ENCODE results near the gene IFI35. TPM values are rescaled to one million over a fixed set of nuclear protein-coding genes. Genes with fewer than 3 reads are reported as not detected.

Gene IFI35
- total and polyA plus RNA-seq, 9 of the 15 experiments (the other 6 are each of a cell fraction or from before 2014, with no cell fraction given): 4.4 to 13.1 (median 10.2) TPM

DNA sequence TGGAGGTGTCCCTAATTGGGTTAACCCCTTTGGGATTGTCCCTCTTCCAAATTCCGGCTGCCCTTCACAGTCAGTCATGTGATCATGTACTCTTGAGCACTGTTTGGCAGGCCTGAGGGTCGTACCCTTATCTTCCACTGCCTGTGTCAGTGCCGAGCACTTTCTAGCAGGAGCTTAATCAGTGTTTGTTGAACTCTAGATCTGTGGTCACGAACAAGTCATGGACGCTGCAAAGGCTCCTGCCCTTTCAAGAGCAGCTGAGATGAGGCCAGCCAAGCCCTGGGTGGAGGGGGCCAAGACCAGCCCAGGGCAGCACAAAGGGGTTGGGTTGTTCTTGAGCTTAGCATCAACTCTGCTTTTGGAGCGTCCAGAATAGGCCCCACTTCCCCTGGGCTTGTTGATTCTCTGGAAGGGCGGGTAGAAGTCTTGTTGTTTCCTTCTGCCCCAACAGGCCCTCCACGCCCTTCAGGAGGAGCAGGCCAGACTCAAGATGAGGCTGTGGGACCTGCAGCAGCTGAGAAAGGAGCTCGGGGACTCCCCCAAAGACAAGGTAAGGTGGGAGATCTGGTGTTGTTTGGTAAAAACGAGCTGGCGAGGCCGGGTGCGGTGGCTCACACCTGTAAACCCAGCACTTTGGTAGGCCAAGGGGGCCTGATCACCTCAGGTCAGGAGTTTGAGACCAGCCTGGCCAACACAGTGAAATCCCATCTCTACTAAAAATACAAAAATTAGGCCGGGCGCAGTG, 5.3 kb downstream of the IFI35 start (continued):
- TF ChIP-seq, protein P1, sequence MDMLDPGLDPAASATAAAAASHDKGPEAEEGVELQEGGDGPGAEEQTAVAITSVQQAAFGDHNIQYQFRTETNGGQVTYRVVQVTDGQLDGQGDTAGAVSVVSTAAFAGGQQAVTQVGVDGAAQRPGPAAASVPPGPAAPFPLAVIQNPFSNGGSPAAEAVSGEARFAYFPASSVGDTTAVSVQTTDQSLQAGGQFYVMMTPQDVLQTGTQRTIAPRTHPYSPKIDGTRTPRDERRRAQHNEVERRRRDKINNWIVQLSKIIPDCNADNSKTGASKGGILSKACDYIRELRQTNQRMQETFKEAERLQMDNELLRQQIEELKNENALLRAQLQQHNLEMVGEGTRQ (CRISPR knock-in tag; IDR thresholded peaks at IDR 0.05): peak; percentile 61
- TF ChIP-seq, protein P2, sequence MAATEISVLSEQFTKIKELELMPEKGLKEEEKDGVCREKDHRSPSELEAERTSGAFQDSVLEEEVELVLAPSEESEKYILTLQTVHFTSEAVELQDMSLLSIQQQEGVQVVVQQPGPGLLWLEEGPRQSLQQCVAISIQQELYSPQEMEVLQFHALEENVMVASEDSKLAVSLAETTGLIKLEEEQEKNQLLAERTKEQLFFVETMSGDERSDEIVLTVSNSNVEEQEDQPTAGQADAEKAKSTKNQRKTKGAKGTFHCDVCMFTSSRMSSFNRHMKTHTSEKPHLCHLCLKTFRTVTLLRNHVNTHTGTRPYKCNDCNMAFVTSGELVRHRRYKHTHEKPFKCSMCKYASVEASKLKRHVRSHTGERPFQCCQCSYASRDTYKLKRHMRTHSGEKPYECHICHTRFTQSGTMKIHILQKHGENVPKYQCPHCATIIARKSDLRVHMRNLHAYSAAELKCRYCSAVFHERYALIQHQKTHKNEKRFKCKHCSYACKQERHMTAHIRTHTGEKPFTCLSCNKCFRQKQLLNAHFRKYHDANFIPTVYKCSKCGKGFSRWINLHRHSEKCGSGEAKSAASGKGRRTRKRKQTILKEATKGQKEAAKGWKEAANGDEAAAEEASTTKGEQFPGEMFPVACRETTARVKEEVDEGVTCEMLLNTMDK (IDR thresholded peaks at IDR 0.05; ENCODE audit: borderline replicate concordance, insufficient read depth, low read depth, low read length, poor library complexity, severe bottlenecking): no peak
- peak; percentile 82 for TF ChIP-seq TOE1 (IDR thresholded peaks at IDR 0.05; ENCODE audit: borderline replicate concordance)
- TF ChIP-seq TOE1 (CRISPR knock-in tag; IDR thresholded peaks at IDR 0.05; ENCODE audit: borderline replicate concordance, low read depth): no peak
- 0 out of 2 replicates have a peak, but pooled peaks have one; percentile 3 for TF ChIP-seq BCOR (IDR thresholded peaks at IDR 0.05)

DNA sequence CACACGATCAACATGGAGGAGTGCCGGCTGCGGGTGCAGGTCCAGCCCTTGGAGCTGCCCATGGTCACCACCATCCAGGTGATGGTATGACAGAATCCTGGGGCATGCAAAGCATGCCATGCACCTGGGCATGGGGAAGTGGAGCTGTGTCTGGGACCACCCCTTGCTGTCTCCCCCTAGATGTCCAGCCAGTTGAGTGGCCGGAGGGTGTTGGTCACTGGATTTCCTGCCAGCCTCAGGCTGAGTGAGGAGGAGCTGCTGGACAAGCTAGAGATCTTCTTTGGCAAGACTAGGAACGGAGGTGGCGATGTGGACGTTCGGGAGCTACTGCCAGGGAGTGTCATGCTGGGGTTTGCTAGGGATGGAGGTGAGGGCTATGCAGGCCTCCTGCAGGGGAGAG, 6.7 kb downstream of the IFI35 start:
- Histone ChIP-seq H3K9ac (ENCODE audit: insufficient read depth in 1 of 2, low read depth in 2 of 2, low read length in 2 of 2) (peak overlapping the region in 1 of 2 experiments; percentile 54; a peak in 2 of 4 replicates), H3K27ac (ENCODE audit: extremely low read depth, low read depth, low read length) (no peak overlapping the region), H3K4me1 (replicated peaks in 1 of 2; ENCODE audit: control insufficient read depth in 2 of 2, insufficient read depth in 2 of 2, low read length in 2 of 2) (peaks cover 19 to 28% of the 10 kb centered on the region in 2 experiments), H3K4me3 (no peak overlapping the region), H2AFZ (ENCODE audit: low read depth, low read length) (no peak overlapping the region), H4K20me1 (replicated peaks; ENCODE audit: control insufficient read depth, insufficient read depth, low read length) (peaks cover 4% of the 10 kb centered on the region; the same call in 1 of the 2 replicates), H3K27me3 (ENCODE audit: control insufficient read depth in 2 of 2, insufficient read depth in 2 of 2, low read length in 2 of 2) (no peaks in the 10 kb centered on the region), H3K9me1 (ENCODE audit: control insufficient read depth, insufficient read depth, low read length) (peaks cover 4% of the 10 kb centered on the region), H3K4me2 (ENCODE audit: insufficient read depth, low read length) (no peak overlapping the region), H3K9me3 (replicated peaks; ENCODE audit: control insufficient read depth, insufficient read depth, low read depth, low read length) (no peaks in the 10 kb centered on the region; the same call in 1 of the 2 replicates), H3K36me3 (ENCODE audit: control insufficient read depth, insufficient read depth, low read length) (peaks cover 50% of the 10 kb centered on the region; the same call in 2 of the 3 replicates), H3K79me2 (ENCODE audit: control insufficient read depth, insufficient read depth, low read length) (peaks cover 4% of the 10 kb centered on the region; the same call in 1 of the 3 replicates)
- BruUV-seq (replicated peaks): TSS peak; percentile 13
- intact Hi-C loops (cut with micrococcal nuclease): no loop called here
- DNase-seq (ENCODE audit: extremely low read depth in 1 of 4, low spot score in 3 of 4): no peak
- no peak for FAIRE-seq
- no peak for ATAC-seq
- CTCF ChIA-PET (ENCODE audit: low intra/inter-chr PET ratio): no interaction called here
- in situ Hi-C loops (cut with MboI): loop anchor here (10.0 kb wide), 1 partner anchor 302 kb away; no protein-coding TSS in a partner anchor
- no peak for TF ChIP-seq NFXL1 (CRISPR knock-in tag; IDR thresholded peaks at IDR 0.05)
- peak; percentile 53; the same call in 1 of the 2 replicates for TF ChIP-seq POLR2G (IDR thresholded peaks at IDR 0.05; ENCODE audit: low read depth, low read length)
- TF ChIP-seq ETV5 (CRISPR knock-in tag; IDR thresholded peaks at IDR 0.05; ENCODE audit: low read depth): no peak
- no peak for TF ChIP-seq HDGF (IDR thresholded peaks at IDR 0.05)
- no peak for TF ChIP-seq HIVEP1 (CRISPR knock-in tag; IDR thresholded peaks at IDR 0.05)
- TF ChIP-seq, protein P3, sequence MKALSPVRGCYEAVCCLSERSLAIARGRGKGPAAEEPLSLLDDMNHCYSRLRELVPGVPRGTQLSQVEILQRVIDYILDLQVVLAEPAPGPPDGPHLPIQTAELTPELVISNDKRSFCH (CRISPR knock-in tag; IDR thresholded peaks at IDR 0.05): no peak
- TF ChIP-seq, protein P3 (tag; IDR thresholded peaks at IDR 0.05): no peak
- TF ChIP-seq ZNF699 (CRISPR knock-in tag; IDR thresholded peaks at IDR 0.05; ENCODE audit: insufficient replicate concordance): no peak
- WGBS (ENCODE audit: insufficient coverage, low coverage, missing lambda C conversion rate): 89% methylated on average over 8 of the region's 8 CpGs
- POLR2A ChIA-PET: interaction anchor here (0.6 to 2.8 kb wide), 9 partner anchors 9 to 354 kb away, joined by 3 to 22 read pairs (median 4); partner anchors contain the start of genes BECN1, RPL27 and VAT1
